Trophoblast cell (in vitro differentiated cells and primary cell): Measurements from ENCODE around the gene GLP1R.

Experiments
- DNase-seq, 2 donors: peaks; one replicate each; pipeline ENCODE4 v3.0.0-alpha.2; 2016
- H2AFZ ChIP-seq: 2 replicates; pipeline ENCODE4 v1.6.1; 2013; ENCODE audit warnings: low read length, moderate library complexity, mild to moderate bottlenecking; ENCODE audit not compliant: insufficient read depth, poor library complexity
- H2AK5ac ChIP-seq: 2 replicates; pipeline ENCODE4 v1.6.1; 2013; ENCODE audit warnings: mild to moderate bottlenecking, low read length
- H2BK120ac ChIP-seq: 2 replicates; pipeline ENCODE4 v1.6.1; 2013; ENCODE audit warnings: low read length, mild to moderate bottlenecking, moderate library complexity; ENCODE audit not compliant: insufficient read depth, poor library complexity
- H2BK12ac ChIP-seq: 2 replicates; pipeline ENCODE4 v1.6.1; 2013; ENCODE audit warnings: mild to moderate bottlenecking, low read length, moderate library complexity
- H2BK5ac ChIP-seq: 2 replicates; pipeline ENCODE4 v1.6.1; 2013; ENCODE audit warnings: low read length, low read depth, moderate library complexity, mild to moderate bottlenecking; ENCODE audit not compliant: poor library complexity
- H3K14ac ChIP-seq: 2 replicates; pipeline ENCODE4 v1.6.1; 2013; ENCODE audit warnings: mild to moderate bottlenecking, low read length
- H3K18ac ChIP-seq: 2 replicates; pipeline ENCODE4 v1.6.1; 2013; ENCODE audit warnings: mild to moderate bottlenecking, low read length
- H3K23ac ChIP-seq: 2 replicates; pipeline ENCODE4 v1.6.1; 2013; ENCODE audit warnings: low read length
- H3K27ac ChIP-seq: 2 replicates; pipeline ENCODE4 v1.5.1; 2013; ENCODE audit warnings: low read depth, mild to moderate bottlenecking, inconsistent platforms, low read length, moderate library complexity
- H3K27me3 ChIP-seq: 2 replicates; pipeline ENCODE4 v1.6.1; 2013; ENCODE audit warnings: inconsistent platforms, mild to moderate bottlenecking, low read length, moderate library complexity; ENCODE audit not compliant: insufficient read depth
- H3K36me3 ChIP-seq, 2 experiments: 1 replicate in 1 of 2; 2 replicates in 1 of 2; pipeline ENCODE4 v1.6.1; 2013; ENCODE audit warnings: low read length in 2 of 2, mild to moderate bottlenecking in 2 of 2, moderate library complexity in 1 of 2; ENCODE audit not compliant: insufficient read depth in 2 of 2, control insufficient read depth in 1 of 2
- H3K4ac ChIP-seq: 2 replicates; pipeline ENCODE4 v1.6.1; 2013; ENCODE audit warnings: low read depth, mild to moderate bottlenecking, low read length, moderate library complexity
- H3K4me1 ChIP-seq, 2 experiments: 1 replicate in 1 of 2; 2 replicates in 1 of 2; pipeline ENCODE4 v1.6.1; 2013; ENCODE audit warnings: low read length in 2 of 2, mild to moderate bottlenecking in 2 of 2, moderate library complexity in 1 of 2; ENCODE audit not compliant: insufficient read depth in 2 of 2, control insufficient read depth in 1 of 2
- H3K4me2 ChIP-seq: 2 replicates; pipeline ENCODE4 v1.6.1; 2013; ENCODE audit warnings: inconsistent platforms, mild to moderate bottlenecking, low read length, moderate library complexity
- H3K4me3 ChIP-seq: 2 replicates; pipeline ENCODE4 v1.5.1; 2013; ENCODE audit warnings: mild to moderate bottlenecking, low read depth, low read length, inconsistent platforms
- H3K79me1 ChIP-seq: one replicate; pipeline ENCODE4 v1.6.1; 2013; ENCODE audit warnings: low read length
- H3K79me2 ChIP-seq: 2 replicates; pipeline ENCODE4 v1.6.1; 2013; ENCODE audit warnings: low read length, mild to moderate bottlenecking; ENCODE audit not compliant: control insufficient read depth, insufficient read depth, poor library complexity
- H3K9ac ChIP-seq: 2 replicates; pipeline ENCODE4 v1.6.1; 2013; ENCODE audit warnings: mild to moderate bottlenecking, low read length
- H3K9me3 ChIP-seq: 2 replicates; pipeline ENCODE4 v1.6.1; 2013; ENCODE audit warnings: low read depth, mild to moderate bottlenecking, control low read depth, inconsistent platforms, low read length; ENCODE audit not compliant: insufficient read depth
- H4K12ac ChIP-seq: 2 replicates; pipeline ENCODE4 v1.6.1; 2013; ENCODE audit warnings: low read depth, mild to moderate bottlenecking, low read length, moderate library complexity
- H4K8ac ChIP-seq: 2 replicates; pipeline ENCODE4 v1.6.1; 2013; ENCODE audit warnings: low read depth, mild to moderate bottlenecking, low read length, moderate library complexity
- H4K91ac ChIP-seq: one replicate; pipeline ENCODE4 v1.6.1; 2013; ENCODE audit warnings: low read depth, mild to moderate bottlenecking, low read length, moderate library complexity
- WGBS: extraction: QIAGEN DNeasy Blood & Tissue Kit; methylation state at CpG from one replicate; pipeline ENCODE4 v1.1.7; 2013; ENCODE audit warnings: missing lambda C conversion rate; ENCODE audit not compliant: insufficient read length, insufficient coverage; ENCODE audit errors: extremely low coverage; 5-methylcytosine and 5-hydroxymethylcytosine counted together

Gene GLP1R

GRCh38 chr6:39060467-39061160 lies 12.0 kb downstream of the GLP1R start:
- H4K12ac ChIP-seq: no peak overlapping the region
- no peak overlapping the region for H3K27ac ChIP-seq
- no peak overlapping the region for H3K4me3 ChIP-seq
- H3K23ac ChIP-seq: no peak overlapping the region
- H2BK120ac ChIP-seq: no peak overlapping the region
- H3K18ac ChIP-seq: no peak overlapping the region
- H3K79me1 ChIP-seq: no peaks in the 10 kb centered on the region
- H2BK5ac ChIP-seq: no peak overlapping the region
- no peak for DNase-seq
- H3K4ac ChIP-seq: no peak overlapping the region
- no peaks in the 10 kb centered on the region for H3K36me3 ChIP-seq
- no peak overlapping the region for H3K9ac ChIP-seq
- H3K9me3 ChIP-seq: no peaks in the 10 kb centered on the region
- H3K27me3 ChIP-seq: no peaks in the 10 kb centered on the region
- H2AFZ ChIP-seq: no peak overlapping the region
- H2BK12ac ChIP-seq: no peak overlapping the region
- H4K8ac ChIP-seq: no peak overlapping the region
- no peak overlapping the region for H2AK5ac ChIP-seq
- WGBS: no CpG with 5 or more reads among the region's 7 CpGs
- no peak overlapping the region for H4K91ac ChIP-seq
- H3K79me2 ChIP-seq: no peaks in the 10 kb centered on the region
- H3K4me2 ChIP-seq: no peak overlapping the region
- no peak overlapping the region for H3K14ac ChIP-seq
- H3K4me1 ChIP-seq: no peaks in the 10 kb centered on the region

GRCh38 chr6:39061182-39061581 lies 12.6 kb downstream of the GLP1R start:
- H3K4me2 ChIP-seq: no peak overlapping the region
- H3K79me1 ChIP-seq: no peaks in the 10 kb centered on the region
- no peak overlapping the region for H3K9ac ChIP-seq
- no peak overlapping the region for H4K8ac ChIP-seq
- H3K27ac ChIP-seq: no peak overlapping the region
- H3K9me3 ChIP-seq: no peaks in the 10 kb centered on the region
- H3K36me3 ChIP-seq: no peaks in the 10 kb centered on the region
- no peak overlapping the region for H3K4me3 ChIP-seq
- H3K18ac ChIP-seq: no peak overlapping the region
- no peak overlapping the region for H2BK120ac ChIP-seq
- no peaks in the 10 kb centered on the region for H3K79me2 ChIP-seq
- H3K4me1 ChIP-seq: no peaks in the 10 kb centered on the region
- H3K27me3 ChIP-seq: no peaks in the 10 kb centered on the region
- no peak overlapping the region for H2BK5ac ChIP-seq
- no peak overlapping the region for H2AFZ ChIP-seq
- no peak overlapping the region for H3K4ac ChIP-seq
- no peak overlapping the region for H2BK12ac ChIP-seq
- H3K23ac ChIP-seq: no peak overlapping the region
- no peak overlapping the region for H4K12ac ChIP-seq
- H4K91ac ChIP-seq: no peak overlapping the region
- DNase-seq: no peak
- H3K14ac ChIP-seq: no peak overlapping the region
- H2AK5ac ChIP-seq: no peak overlapping the region
- WGBS: no CpG with 5 or more reads among the region's 6 CpGs

GRCh38 chr6:39061588-39061987 lies 13.0 kb downstream of the GLP1R start:
- no CpG with 5 or more reads among the region's 3 CpGs for WGBS
- no peaks in the 10 kb centered on the region for H3K4me1 ChIP-seq
- H2AFZ ChIP-seq: no peak overlapping the region

DNA sequence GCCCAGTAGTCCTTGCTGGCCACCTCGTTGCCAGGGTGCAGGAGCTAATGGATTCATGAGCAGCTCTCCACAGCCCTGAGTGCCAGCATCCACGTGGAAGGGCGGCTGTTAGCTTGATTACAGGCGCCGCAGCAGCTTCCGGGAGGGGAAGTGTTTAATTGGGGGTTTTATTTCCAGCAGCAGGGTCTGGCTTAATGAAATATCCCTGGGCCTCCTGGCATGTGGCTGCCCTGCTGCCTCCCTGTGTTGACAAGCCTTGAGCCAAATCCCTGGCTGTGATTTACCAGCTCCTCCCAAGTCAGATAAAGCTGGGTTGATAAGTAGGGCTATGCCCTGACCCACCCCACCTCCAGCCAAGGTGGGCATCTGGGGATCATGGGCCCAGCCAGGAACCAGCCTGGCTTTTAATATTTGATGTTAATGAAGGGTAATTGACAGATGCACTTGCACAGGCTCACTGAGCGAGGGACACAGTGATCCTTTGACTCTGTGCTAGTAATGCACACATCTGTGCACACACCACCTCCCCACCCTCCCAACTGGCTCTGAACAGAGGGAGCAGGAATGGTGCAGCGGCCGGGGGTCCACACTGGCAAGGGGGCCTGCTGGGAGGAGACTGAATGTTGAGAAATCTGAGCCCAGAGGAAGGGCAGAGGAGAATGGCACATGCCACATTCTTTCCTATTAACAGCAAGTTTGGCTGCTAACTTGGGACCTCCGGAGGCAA lies 13.6 kb downstream of the GLP1R start:
- Histone ChIP-seq H3K9ac (no peak overlapping the region), H3K4ac (no peak overlapping the region), H2AFZ (no peak overlapping the region), H3K27me3 (no peaks in the 10 kb centered on the region), H2BK5ac (no peak overlapping the region), H3K27ac (no peak overlapping the region), H3K4me1 (no peaks in the 10 kb centered on the region), H3K14ac (no peak overlapping the region), H4K12ac (no peak overlapping the region), H3K4me3 (no peak overlapping the region), H3K9me3 (no peaks in the 10 kb centered on the region), H4K8ac (no peak overlapping the region), H2BK120ac (no peak overlapping the region), H3K79me1 (no peaks in the 10 kb centered on the region), H3K36me3 (no peaks in the 10 kb centered on the region), H3K23ac (no peak overlapping the region), H3K4me2 (no peak overlapping the region), H4K91ac (no peak overlapping the region), H3K79me2 (no peaks in the 10 kb centered on the region), H2AK5ac (no peak overlapping the region), H3K18ac (no peak overlapping the region), H2BK12ac (no peak overlapping the region)
- no peak for DNase-seq
- no CpG with 5 or more reads among the region's 10 CpGs for WGBS

More at GRCh38 chr6:39061588-39061987, 13.0 kb downstream of the GLP1R start:
- H2BK120ac ChIP-seq: no peak overlapping the region
- H2BK12ac ChIP-seq: no peak overlapping the region
- H3K14ac ChIP-seq: no peak overlapping the region
- H2BK5ac ChIP-seq: no peak overlapping the region
- no peak overlapping the region for H4K8ac ChIP-seq
- H3K18ac ChIP-seq: no peak overlapping the region
- no peak overlapping the region for H3K9ac ChIP-seq
- no peaks in the 10 kb centered on the region for H3K9me3 ChIP-seq
- no peak overlapping the region for H3K27ac ChIP-seq
- no peaks in the 10 kb centered on the region for H3K36me3 ChIP-seq
- no peak overlapping the region for H3K4me2 ChIP-seq
- H3K4me3 ChIP-seq: no peak overlapping the region
- H3K4ac ChIP-seq: no peak overlapping the region
- H3K79me2 ChIP-seq: no peaks in the 10 kb centered on the region
- H4K12ac ChIP-seq: no peak overlapping the region
- no peak overlapping the region for H4K91ac ChIP-seq
- H3K23ac ChIP-seq: no peak overlapping the region
- H3K27me3 ChIP-seq: no peaks in the 10 kb centered on the region
- H2AK5ac ChIP-seq: no peak overlapping the region
- H3K79me1 ChIP-seq: no peaks in the 10 kb centered on the region
- no peak for DNase-seq
